ENCODE data around the gene SLC10A3. TPM values are rescaled to one million over a fixed set of nuclear protein-coding genes. Genes with fewer than 3 reads are reported as not detected.

Gene SLC10A3
- total RNA-seq, 1 donor from 2014 or later, result 20.6 TPM

- Mint-ChIP-seq H3K27me3 (ENCODE audit: unreplicated experiment) (no peaks in the 10 kb centered on the region), H3K36me3 (ENCODE audit: unreplicated experiment) (peaks cover 11% of the 10 kb centered on the region), H3K9me3 (ENCODE audit: unreplicated experiment) (no peaks in the 10 kb centered on the region)
Observed at GRCh38 chrX:154443479-154443910, 46.9 kb downstream of the SLC10A3 start.

GRCh38 chrX:154441984-154442707 is 48.3 kb downstream of the SLC10A3 start:
- no peak overlapping the region for H3K4me3 Mint-ChIP-seq (ENCODE audit: unreplicated experiment)

More at GRCh38 chrX:154443479-154443910, 46.9 kb downstream of the SLC10A3 start:
- H3K4me1 Mint-ChIP-seq (ENCODE audit: unreplicated experiment), result peaks cover 8% of the 10 kb centered on the region
- peak overlapping the region; percentile 89 for H3K27ac Mint-ChIP-seq (ENCODE audit: unreplicated experiment)
- H3K4me3 Mint-ChIP-seq (ENCODE audit: unreplicated experiment), result peak overlapping the region; percentile 73
- no peak for TF ChIP-seq CTCF (IDR thresholded peaks at IDR 0.05)
- no peak for DNase-seq (ENCODE audit: extremely low spot score, unreplicated experiment)

GRCh38 chrX:154441564-154441963 is 48.9 kb downstream of the SLC10A3 start:
- H3K4me3 Mint-ChIP-seq (ENCODE audit: unreplicated experiment), result no peak overlapping the region
- H3K27me3 Mint-ChIP-seq (ENCODE audit: unreplicated experiment), result no peaks in the 10 kb centered on the region
- H3K4me1 Mint-ChIP-seq (ENCODE audit: unreplicated experiment), result peaks cover 12% of the 10 kb centered on the region
- H3K9me3 Mint-ChIP-seq (ENCODE audit: unreplicated experiment), result no peaks in the 10 kb centered on the region
- DNase-seq (ENCODE audit: extremely low spot score, unreplicated experiment), result no peak
- H3K36me3 Mint-ChIP-seq (ENCODE audit: unreplicated experiment), result peaks cover 5% of the 10 kb centered on the region
- TF ChIP-seq CTCF (IDR thresholded peaks at IDR 0.05), result no peak
- H3K27ac Mint-ChIP-seq (ENCODE audit: unreplicated experiment), result no peak overlapping the region

More at GRCh38 chrX:154441984-154442707, 48.3 kb downstream of the SLC10A3 start:
- H3K9me3 Mint-ChIP-seq (ENCODE audit: unreplicated experiment), result no peaks in the 10 kb centered on the region
- H3K4me1 Mint-ChIP-seq (ENCODE audit: unreplicated experiment), result peaks cover 12% of the 10 kb centered on the region
- no peak overlapping the region for H3K27ac Mint-ChIP-seq (ENCODE audit: unreplicated experiment)
- no peaks in the 10 kb centered on the region for H3K27me3 Mint-ChIP-seq (ENCODE audit: unreplicated experiment)
- H3K36me3 Mint-ChIP-seq (ENCODE audit: unreplicated experiment), result peaks cover 8% of the 10 kb centered on the region
- no peak for DNase-seq (ENCODE audit: extremely low spot score, unreplicated experiment)
- TF ChIP-seq CTCF (IDR thresholded peaks at IDR 0.05), result no peak

GRCh38 chrX:154440623-154441357 is 49.6 kb downstream of the SLC10A3 start:
- TF ChIP-seq CTCF (IDR thresholded peaks at IDR 0.05), result no peak

GRCh38 chrX:154439841-154440240 is 50.6 kb downstream of the SLC10A3 start:
- Mint-ChIP-seq H3K36me3 (ENCODE audit: unreplicated experiment) (peaks cover 5% of the 10 kb centered on the region), H3K27ac (ENCODE audit: unreplicated experiment) (no peak overlapping the region), H3K4me3 (ENCODE audit: unreplicated experiment) (no peak overlapping the region), H3K27me3 (ENCODE audit: unreplicated experiment) (no peaks in the 10 kb centered on the region), H3K9me3 (ENCODE audit: unreplicated experiment) (no peaks in the 10 kb centered on the region), H3K4me1 (ENCODE audit: unreplicated experiment) (peaks cover 11% of the 10 kb centered on the region)
- no peak for TF ChIP-seq CTCF (IDR thresholded peaks at IDR 0.05)
- DNase-seq (ENCODE audit: extremely low spot score, unreplicated experiment), result no peak

More at GRCh38 chrX:154440623-154441357, 49.6 kb downstream of the SLC10A3 start:
- Mint-ChIP-seq H3K9me3 (ENCODE audit: unreplicated experiment) (no peaks in the 10 kb centered on the region), H3K27me3 (ENCODE audit: unreplicated experiment) (no peaks in the 10 kb centered on the region), H3K27ac (ENCODE audit: unreplicated experiment) (no peak overlapping the region), H3K4me3 (ENCODE audit: unreplicated experiment) (no peak overlapping the region), H3K36me3 (ENCODE audit: unreplicated experiment) (peaks cover 5% of the 10 kb centered on the region), H3K4me1 (ENCODE audit: unreplicated experiment) (peaks cover 11% of the 10 kb centered on the region)
- no peak for DNase-seq (ENCODE audit: extremely low spot score, unreplicated experiment)

Measured in osteocyte (in vitro differentiated cells).